ENCODE results near the gene SCYL1. TPM values are rescaled to one million over a fixed set of nuclear protein-coding genes. Genes with fewer than 3 reads are reported as not detected.
A peak's percentile ranks its signal among the peaks of the same experiment; 100 is the strongest.

The SCYL1 gene
- total and polyA plus RNA-seq, 2 experiments from 2014 or later = 83.9 to 167 TPM

DNA sequence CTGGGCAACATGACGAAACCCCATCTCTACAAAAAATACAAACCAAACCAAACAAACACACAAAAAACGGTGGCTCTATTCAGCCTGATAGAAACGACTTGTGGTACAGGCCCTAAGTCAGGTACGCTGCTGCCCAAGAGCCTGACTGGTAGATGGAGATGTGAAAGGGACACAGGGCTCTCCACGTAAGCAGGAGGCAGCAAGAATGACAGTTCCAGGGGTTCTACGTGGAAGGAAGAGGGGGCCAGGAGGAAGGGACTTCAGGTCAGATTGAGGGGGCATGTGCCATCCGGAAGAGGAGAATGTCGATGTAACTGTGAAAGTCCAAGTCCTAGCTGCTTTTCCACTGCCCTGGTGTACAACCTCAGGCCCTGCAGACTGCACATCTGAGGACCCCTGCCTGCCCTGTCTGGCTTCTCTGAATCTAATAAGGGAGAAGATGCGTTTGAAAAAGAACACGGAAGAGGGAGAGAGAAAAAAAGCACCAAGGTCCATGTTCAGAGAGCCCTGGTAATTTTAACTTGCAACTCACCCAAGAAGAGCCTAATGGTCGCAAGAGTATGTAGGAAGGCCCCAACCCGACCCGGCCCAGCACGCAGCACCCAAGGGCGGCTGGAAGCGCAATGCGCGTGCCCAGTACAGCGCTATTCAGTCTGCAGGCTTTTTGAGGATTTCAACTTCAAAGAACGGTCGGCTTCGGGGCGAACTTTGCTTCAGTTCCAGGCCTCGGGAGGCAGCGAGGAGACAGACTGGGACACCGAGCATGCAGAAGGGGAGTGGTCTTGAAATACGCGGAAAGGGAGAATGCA is 44.5 kb downstream of the SCYL1 start:
- peaks cover 37% of the 10 kb centered on the region for H3K4me1 ChIP-seq (ENCODE audit: insufficient read depth)
- no peak for DNase-seq (ENCODE audit: low spot score)
- no peak for TF ChIP-seq EZH2phosphoT487 (IDR thresholded peaks at IDR 0.05; ENCODE audit: low read depth, severe bottlenecking, unreplicated experiment)
- TF ChIP-seq, protein P1, sequence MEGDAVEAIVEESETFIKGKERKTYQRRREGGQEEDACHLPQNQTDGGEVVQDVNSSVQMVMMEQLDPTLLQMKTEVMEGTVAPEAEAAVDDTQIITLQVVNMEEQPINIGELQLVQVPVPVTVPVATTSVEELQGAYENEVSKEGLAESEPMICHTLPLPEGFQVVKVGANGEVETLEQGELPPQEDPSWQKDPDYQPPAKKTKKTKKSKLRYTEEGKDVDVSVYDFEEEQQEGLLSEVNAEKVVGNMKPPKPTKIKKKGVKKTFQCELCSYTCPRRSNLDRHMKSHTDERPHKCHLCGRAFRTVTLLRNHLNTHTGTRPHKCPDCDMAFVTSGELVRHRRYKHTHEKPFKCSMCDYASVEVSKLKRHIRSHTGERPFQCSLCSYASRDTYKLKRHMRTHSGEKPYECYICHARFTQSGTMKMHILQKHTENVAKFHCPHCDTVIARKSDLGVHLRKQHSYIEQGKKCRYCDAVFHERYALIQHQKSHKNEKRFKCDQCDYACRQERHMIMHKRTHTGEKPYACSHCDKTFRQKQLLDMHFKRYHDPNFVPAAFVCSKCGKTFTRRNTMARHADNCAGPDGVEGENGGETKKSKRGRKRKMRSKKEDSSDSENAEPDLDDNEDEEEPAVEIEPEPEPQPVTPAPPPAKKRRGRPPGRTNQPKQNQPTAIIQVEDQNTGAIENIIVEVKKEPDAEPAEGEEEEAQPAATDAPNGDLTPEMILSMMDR (IDR thresholded peaks at IDR 0.05; ENCODE audit: poor library complexity) = no peak
- H3K4me3 ChIP-seq = peak overlapping the region; percentile 53
- peak overlapping the region; percentile 49 for H2AFZ ChIP-seq
- no peaks in the 10 kb centered on the region for H3K9me3 ChIP-seq (ENCODE audit: low read depth)
- no peaks in the 10 kb centered on the region for H3K36me3 ChIP-seq (replicated peaks; ENCODE audit: insufficient read depth, low read depth)
- WGBS (ENCODE audit: low lambda C conversion rate, missing lambda C conversion rate) = 16% methylated on average over 28 of the region's 28 CpGs
- H3K4me2 ChIP-seq = peak overlapping the region; percentile 91
- H3K27me3 ChIP-seq = no peaks in the 10 kb centered on the region
- H3K27ac ChIP-seq = peak overlapping the region; percentile 84
- H3K79me2 ChIP-seq = peaks cover 59% of the 10 kb centered on the region
- peaks cover 14% of the 10 kb centered on the region for H4K20me1 ChIP-seq (ENCODE audit: insufficient read depth, poor library complexity, severe bottlenecking)
- no peaks in the 10 kb centered on the region for H3K9me2 ChIP-seq (replicated peaks; ENCODE audit: insufficient read depth)

DNA sequence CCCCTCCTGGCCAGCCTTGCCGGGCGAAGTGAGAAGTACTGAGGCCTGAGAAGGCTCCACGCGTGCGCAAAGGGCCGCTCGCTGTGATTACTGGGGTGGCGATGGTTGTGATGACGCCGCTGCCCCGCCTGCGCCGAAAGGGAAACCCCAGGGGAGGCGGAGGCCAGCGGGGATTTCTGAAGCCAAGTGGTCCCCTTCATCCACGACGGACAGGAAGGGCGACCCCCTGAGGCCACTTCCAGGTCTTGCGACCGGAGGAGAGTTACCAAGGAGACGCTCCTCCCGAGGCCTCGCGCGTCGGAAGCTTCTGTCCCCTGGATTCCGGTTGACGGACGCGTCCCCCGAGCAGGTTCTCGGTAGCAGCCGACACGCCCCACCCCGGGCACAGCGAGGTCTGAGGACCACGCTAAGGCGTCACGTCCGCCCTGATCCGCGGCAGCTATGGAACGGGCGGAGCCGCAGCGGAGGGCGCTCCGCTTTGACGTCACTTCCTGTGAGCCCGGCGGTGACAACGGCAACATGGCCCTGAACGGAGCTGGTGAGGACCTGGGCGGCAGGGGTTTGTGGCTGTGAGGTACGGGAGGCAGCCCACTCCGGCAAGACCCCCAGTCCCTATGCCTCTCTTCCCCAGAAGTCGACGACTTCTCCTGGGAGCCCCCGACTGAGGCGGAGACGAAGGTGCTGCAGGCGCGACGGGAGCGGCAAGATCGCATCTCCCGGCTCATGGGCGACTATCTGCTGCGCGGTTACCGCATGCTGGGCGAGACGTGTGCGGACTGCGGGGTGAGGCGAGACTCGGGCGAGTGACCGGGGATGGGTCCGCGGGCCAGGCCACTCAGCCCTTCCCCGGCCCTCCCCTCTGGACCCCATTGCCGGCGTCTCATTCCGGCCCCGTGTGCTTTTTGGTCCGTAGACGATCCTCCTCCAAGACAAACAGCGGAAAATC is 45.4 kb downstream of the SCYL1 start, which contains the start of gene ZNRD2:
TSS of gene ZNRD2 (plus strand) at position 505 of the 946 bp plus-strand sequence. CDS start at position 520, 15 bp downstream.
- WGBS (ENCODE audit: low lambda C conversion rate, missing lambda C conversion rate) = 1% methylated on average over 84 of the region's 89 CpGs
- no peaks in the 10 kb centered on the region for H3K36me3 ChIP-seq (replicated peaks; ENCODE audit: insufficient read depth, low read depth)
- H3K9me2 ChIP-seq (replicated peaks; ENCODE audit: insufficient read depth) = no peaks in the 10 kb centered on the region
- peak within 1 kb of the TSS; percentile 64 for H3K4me3 ChIP-seq
- peak within 1 kb of the TSS; percentile 98 for H3K4me2 ChIP-seq
- peaks cover 43% of the 10 kb centered on the region for H3K4me1 ChIP-seq (ENCODE audit: insufficient read depth)
- H2AFZ ChIP-seq = peak within 1 kb of the TSS; percentile 49
- peaks cover 59% of the 10 kb centered on the region for H3K79me2 ChIP-seq
- H3K27me3 ChIP-seq = no peaks in the 10 kb centered on the region
- peak within 1 kb of the TSS; percentile 84 for H3K27ac ChIP-seq
- TF ChIP-seq, protein P1 (IDR thresholded peaks at IDR 0.05; ENCODE audit: poor library complexity) = peak; percentile 69
- no peak for TF ChIP-seq EZH2 (IDR thresholded peaks at IDR 0.05; ENCODE audit: borderline replicate concordance)
- no peaks in the 10 kb centered on the region for H3K9me3 ChIP-seq (ENCODE audit: low read depth)
- DNase-seq (ENCODE audit: low spot score) = peak; percentile 99
- H4K20me1 ChIP-seq (ENCODE audit: insufficient read depth, poor library complexity, severe bottlenecking) = peaks cover 19% of the 10 kb centered on the region

DNA sequence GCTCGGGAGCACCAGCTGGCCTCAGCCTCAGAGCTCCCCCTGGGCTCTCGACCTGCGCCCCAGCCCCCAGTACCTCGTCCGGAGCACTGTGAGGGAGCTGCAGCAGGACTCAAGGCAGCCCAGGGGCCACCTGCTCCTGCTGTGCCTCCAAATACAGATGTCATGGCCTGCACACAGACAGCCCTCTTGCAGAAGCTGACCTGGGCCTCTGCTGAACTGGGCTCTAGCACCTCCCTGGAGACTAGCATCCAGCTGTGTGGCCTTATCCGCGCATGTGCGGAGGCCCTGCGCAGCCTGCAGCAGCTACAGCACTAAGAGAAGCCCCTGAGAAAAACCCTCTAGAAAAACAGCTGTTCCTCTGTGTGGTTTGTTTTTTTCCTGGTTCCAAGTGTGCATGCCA is 46.5 kb downstream of the SCYL1 start:
- H2AFZ ChIP-seq = no peak overlapping the region
- peak overlapping the region; percentile 57 for H3K27ac ChIP-seq
- H4K20me1 ChIP-seq (ENCODE audit: insufficient read depth, poor library complexity, severe bottlenecking) = peaks cover 19% of the 10 kb centered on the region
- peaks cover 59% of the 10 kb centered on the region for H3K79me2 ChIP-seq
- no peak for DNase-seq (ENCODE audit: low spot score)
- H3K9me2 ChIP-seq (replicated peaks; ENCODE audit: insufficient read depth) = no peaks in the 10 kb centered on the region
- H3K4me3 ChIP-seq = no peak overlapping the region
- H3K4me2 ChIP-seq = peak overlapping the region; percentile 98
- TF ChIP-seq EZH2 (IDR thresholded peaks at IDR 0.05; ENCODE audit: borderline replicate concordance) (no peak), EZH2phosphoT487 (IDR thresholded peaks at IDR 0.05; ENCODE audit: low read depth, severe bottlenecking, unreplicated experiment) (no peak)
- TF ChIP-seq, protein P1 (IDR thresholded peaks at IDR 0.05; ENCODE audit: poor library complexity) = no peak
- H3K9me3 ChIP-seq (ENCODE audit: low read depth) = no peaks in the 10 kb centered on the region
- peaks cover 51% of the 10 kb centered on the region for H3K4me1 ChIP-seq (ENCODE audit: insufficient read depth)
- no peaks in the 10 kb centered on the region for H3K36me3 ChIP-seq (replicated peaks; ENCODE audit: insufficient read depth, low read depth)
- WGBS (ENCODE audit: low lambda C conversion rate, missing lambda C conversion rate) = 94% methylated on average over 9 of the region's 9 CpGs
- no peaks in the 10 kb centered on the region for H3K27me3 ChIP-seq

All from hepatocyte (in vitro differentiated cells).